GM21723 (cell line): ENCODE data around the gene CEP126.

Experiments used
- ATAC-seq: cut with Tn5 transposase; IDR thresholded peaks from one replicate; pipeline ENCODE4 v1.9.1; 2021; ENCODE audit warnings: mild to moderate bottlenecking, moderate library complexity; ENCODE audit not compliant: unreplicated experiment

CEP126 gene, protein sequence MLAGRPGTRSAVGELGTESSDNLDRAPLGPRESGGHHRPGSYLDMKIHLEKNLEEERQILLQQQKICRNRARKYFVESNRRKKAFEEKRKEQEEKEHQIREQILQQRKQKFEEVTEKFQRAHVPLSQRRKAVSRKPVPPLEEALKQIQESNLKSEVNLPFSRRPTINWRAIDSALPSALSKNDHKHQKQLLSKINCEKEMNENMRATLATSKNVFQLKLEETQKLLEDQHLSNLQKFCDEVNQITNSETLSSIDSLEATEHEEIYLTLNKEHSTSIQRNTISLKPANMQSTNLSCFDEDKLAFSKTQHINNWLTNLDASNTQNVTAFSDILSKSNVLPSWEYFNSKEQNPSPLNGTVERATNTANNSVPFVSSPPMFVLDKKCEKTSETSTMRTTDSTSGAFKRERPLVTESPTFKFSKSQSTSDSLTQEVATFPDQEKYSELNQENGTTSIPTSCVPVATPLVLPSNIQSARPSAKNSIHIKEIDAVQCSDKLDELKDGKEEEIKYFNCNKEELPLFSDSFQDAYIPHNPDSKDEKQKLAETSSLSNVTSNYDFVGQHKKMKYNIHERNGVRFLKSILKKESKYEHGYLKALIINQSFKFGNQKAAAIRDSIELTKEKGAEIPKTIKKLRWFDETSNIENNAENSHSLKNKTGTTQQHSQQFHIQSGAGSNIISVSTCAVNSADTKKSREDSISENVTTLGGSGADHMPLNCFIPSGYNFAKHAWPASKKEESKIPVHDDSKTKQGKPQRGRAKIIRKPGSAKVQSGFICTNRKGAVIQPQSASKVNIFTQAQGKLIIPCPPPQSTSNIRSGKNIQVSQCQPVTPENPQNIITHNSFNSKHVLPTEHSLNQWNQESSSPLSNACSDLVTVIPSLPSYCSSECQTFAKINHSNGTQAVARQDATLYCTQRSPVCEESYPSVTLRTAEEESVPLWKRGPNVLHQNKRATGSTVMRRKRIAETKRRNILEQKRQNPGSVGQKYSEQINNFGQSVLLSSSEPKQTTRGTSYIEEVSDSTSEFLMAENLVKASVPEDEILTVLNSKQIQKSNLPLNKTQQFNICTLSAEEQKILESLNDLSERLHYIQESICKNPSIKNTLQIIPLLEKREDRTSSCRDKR

GRCh38 chr11:101914738-101915426 is at the start of gene CEP126:
CEP126 (plus strand) TSS chr11:101915010; CDS start chr11:101915285, 275 bp downstream.
- ATAC-seq: peak; percentile 100

- no peak for ATAC-seq
Measured at GRCh38 chr11:101866619-101867491, 48.0 kb upstream of the CEP126 start.

DNA sequence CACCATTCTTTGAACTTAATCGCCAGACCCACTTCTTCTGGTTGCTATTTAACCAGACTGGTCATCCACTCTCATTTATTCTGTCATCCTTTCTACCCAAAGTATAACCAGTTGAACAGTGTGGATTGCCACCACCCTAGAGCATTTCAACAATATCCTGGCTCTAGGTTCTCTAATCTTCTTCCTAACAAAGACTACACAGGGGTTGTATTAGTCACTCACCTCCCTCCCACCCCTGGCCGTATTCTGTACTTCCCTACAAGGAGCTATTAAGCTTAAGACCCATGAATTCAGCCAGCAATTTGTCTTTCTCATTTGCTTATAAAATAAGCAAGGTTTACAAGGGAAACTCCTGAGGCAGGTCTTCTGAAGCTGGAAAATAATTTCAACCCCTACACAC is 46.9 kb upstream of the CEP126 start:
- ATAC-seq: no peak

GRCh38 chr11:101870510-101870909 is 44.3 kb upstream of the CEP126 start:
- no peak for ATAC-seq

DNA sequence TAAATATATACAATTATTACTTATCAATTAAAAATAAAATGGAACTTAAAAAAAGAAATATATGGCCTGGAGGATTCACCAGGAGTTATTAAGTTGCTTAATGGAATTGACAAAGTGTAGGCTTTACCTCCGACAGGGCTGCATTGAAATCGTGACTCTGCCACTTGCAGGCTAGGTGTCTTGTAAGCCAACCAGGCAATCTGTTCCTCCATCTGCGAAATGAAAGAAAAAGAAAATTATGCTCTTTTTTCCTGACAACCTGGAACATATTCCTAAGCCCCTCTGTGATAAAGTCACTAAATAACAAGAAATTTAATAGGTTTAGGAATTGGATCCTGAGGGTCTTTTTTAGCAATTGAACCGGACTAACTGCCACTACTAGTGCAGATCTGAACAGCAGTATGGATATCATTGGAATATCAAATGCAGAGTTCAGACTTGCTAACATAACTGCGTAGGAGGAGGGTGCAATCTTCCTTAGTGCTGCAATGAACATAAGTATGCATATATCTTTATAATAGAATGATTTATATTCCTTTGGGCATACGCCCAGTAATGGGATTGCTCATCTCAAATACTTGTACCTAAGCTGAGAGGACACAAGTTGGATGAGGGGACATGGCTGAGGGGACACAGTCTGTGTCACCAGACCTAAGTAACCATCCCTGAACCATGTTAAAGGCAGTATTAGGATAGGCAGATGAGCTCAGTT is 42.5 kb upstream of the CEP126 start:
- no peak for ATAC-seq

GRCh38 chr11:101880222-101880621 is 34.6 kb upstream of the CEP126 start:
- ATAC-seq: no peak

DNA sequence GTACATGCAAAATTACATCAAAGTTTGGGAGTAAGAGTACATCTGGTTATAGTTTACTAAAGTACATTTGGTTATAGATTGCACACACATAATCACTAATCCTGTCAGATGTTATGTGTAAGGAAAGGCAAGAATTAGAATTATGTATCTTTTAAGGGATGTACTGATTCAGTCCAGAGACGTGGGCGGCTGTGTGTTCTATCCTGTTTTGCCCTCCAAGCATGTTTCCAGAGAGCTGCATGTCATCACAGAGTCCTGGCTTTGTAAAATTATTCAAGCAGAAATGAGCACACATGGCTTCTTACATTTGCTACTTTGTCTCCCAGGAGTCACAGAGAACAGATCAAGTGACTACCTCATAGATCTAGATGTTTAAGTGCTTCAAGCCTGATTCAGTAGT is 33.2 kb upstream of the CEP126 start:
- ATAC-seq: no peak

DNA sequence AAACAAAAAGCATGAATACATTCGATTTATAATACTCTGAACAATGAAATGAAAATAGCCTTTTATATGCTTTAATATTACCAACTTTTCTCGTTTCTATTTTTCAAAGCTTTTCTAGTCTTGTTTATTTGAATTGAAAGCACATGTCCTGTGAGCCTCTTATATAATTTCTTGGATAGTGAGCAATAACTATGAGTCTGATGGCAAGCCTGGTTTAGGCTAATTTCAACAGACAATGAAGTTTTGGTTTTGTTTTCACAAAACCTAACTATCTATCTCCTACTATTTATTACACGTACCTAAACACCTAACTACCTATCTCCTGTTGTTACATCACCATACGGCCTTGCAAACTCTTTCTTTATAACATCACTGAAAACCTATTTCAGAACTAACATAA is 29.2 kb upstream of the CEP126 start:
- ATAC-seq: no peak

DNA sequence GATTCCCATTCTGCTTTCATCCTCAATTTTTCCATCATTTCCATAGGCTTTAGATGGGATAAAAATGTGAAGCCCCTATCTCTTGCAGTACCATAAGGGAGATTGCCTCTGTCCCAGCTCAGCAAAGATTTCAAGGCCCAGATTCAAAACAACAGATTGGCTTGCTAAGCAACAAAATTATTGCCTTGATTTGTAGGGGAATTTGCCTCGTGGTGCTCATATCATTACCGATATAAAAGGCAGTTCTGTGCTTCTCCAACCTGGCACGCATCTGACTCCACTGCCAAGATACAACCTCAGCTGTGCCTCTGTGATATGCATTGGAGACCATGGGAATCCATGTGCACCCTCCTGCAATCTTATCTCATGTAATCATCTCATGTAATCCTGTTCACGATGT is 25.0 kb upstream of the CEP126 start:
- no peak for ATAC-seq

- no peak for ATAC-seq
Measured at GRCh38 chr11:101894505-101894904, 20.3 kb upstream of the CEP126 start.

- ATAC-seq: no peak
Measured at GRCh38 chr11:101907815-101908214, 7.0 kb upstream of the CEP126 start.

DNA sequence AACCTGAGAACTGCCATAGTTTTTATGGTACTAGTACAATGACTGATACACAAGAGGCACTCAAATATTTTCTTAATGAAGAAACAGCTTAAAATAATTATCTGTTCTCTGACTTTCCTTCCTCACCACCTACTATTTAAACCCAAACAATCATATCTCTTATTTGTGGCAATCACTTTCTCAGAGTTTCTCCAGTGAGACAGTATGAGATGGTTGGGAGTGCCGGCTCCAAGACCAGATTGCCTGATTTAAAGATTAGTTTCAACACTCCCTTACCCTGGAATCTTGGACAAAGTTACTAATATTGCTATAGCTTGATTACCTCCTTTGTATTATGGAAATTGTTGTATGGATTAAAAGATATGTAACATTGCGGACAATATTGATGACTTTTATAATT is 5.7 kb upstream of the CEP126 start:
- ATAC-seq: no peak

GRCh38 chr11:101912823-101913284 is 2.0 kb upstream of the CEP126 start:
- ATAC-seq: no peak

DNA sequence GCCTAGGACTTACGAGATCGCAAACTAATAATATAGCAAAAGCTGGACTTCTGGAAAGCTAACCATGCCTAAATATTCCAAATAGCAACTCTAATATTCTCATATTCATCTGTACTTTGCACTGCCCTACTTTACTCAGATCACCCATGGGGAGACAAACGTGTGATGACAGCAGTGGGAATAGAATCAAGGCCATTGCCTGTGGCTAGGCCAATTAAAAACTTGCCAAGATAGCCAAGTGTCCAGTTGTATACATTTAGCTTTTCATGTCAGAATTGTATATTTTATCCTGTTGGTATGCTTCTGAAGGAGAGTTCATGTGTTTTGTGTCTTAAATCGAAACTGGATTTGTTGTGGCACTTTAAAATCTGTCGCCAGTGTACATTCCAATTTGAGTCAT is 1.2 kb upstream of the CEP126 start:
- ATAC-seq: no peak

GRCh38 chr11:101914341-101914737 is 471 bp upstream of the CEP126 start:
- no peak for ATAC-seq

GRCh38 chr11:101915791-101916291 is 1.0 kb downstream of the CEP126 start:
- peak; percentile 41 for ATAC-seq

DNA sequence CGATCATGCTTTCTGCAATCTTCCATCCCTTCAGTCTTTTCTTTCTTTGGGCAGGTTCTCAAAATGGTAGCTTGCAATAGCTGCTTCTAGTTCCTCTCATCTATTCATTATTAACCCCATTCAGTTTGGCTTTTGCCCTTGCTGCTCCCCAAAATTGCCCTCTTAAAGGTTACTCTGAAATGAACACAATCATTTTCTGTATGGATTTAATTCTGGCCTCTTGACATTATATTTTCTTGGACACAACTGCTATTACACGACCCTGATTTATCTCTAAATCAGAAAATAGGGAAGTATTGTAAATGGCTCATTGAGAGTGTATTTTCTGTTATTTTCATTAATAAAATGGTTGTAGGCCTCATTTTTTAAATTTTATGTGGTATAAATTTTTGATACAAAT is 1.6 kb downstream of the CEP126 start, which contains the start of gene ANGPTL5:
ANGPTL5 (minus strand) TSS at position 101 of the 400 bp plus-strand sequence. CDS start 8,613 bp downstream, outside the sequence.
- no peak for ATAC-seq

- no peak for ATAC-seq
Measured at GRCh38 chr11:101917226-101917625, 2.4 kb downstream of the CEP126 start.

- no peak for ATAC-seq
Measured at GRCh38 chr11:101920992-101921391, 6.2 kb downstream of the CEP126 start.
